Activated naive CD4-positive, alpha-beta T cell treated with anti-CD3 and anti-CD28 coated beads, Interleukin-2, amount 50 U/mL, for 24 hours (primary cell): ENCODE results near the gene ZNF451.

Experiments
- H3K27ac Mint-ChIP-seq: one replicate; pipeline ENCODE4 v1.8.0; 2021; ENCODE audit warnings: mild to moderate bottlenecking, mixed read lengths
- H3K27me3 Mint-ChIP-seq: one replicate; pipeline ENCODE4 v1.8.0; 2021; ENCODE audit warnings: mixed read lengths
- H3K36me3 Mint-ChIP-seq: one replicate; pipeline ENCODE4 v1.8.0; 2021; ENCODE audit warnings: mixed read lengths
- H3K4me1 Mint-ChIP-seq: one replicate; pipeline ENCODE4 v1.8.0; 2021; ENCODE audit warnings: mixed read lengths
- H3K4me3 Mint-ChIP-seq: one replicate; pipeline ENCODE4 v1.8.0; 2021; ENCODE audit warnings: mild to moderate bottlenecking, mixed read lengths
- H3K9me3 Mint-ChIP-seq: one replicate; pipeline ENCODE4 v1.8.0; 2021; ENCODE audit warnings: mixed read lengths

ZNF451 gene

DNA sequence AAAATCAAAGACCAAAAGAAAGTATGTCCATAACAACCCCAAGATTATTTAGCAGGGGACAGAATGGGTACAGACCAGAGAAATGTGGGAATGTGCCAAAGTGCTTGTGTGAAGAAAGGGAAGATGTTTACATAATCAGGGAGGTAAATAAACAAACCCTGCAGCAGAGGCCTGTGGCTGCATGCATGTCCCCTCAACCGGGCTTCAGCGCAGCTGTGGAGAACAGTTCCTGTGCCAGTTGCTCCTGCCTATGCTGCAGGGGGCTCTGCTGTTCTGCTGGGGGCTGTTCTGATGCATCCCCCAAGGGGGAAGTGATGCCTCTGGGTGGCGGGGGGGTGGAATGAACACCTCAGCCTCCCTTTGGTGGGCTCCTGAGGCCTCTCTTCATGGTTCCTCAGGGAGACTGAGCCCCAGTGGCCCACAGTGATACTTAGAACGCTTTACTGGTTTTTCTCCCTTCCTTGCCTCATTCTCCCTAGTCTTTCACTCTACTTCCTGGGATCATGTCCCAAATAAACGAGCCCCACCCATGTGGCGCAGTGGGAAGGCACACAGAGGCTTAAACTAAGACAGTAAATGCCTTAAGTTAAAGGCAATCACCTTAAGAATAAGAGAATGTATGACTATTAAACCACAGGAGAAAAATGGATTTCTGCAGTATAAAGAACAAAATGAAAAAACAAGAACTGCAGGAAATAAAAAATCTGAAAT, 109.1 kb downstream of the ZNF451 start:
- Mint-ChIP-seq H3K36me3 (no peaks in the 10 kb centered on the region), H3K27me3 (no peaks in the 10 kb centered on the region), H3K9me3 (no peaks in the 10 kb centered on the region), H3K4me1 (no peaks in the 10 kb centered on the region), H3K4me3 (no peak overlapping the region), H3K27ac (no peak overlapping the region)

DNA sequence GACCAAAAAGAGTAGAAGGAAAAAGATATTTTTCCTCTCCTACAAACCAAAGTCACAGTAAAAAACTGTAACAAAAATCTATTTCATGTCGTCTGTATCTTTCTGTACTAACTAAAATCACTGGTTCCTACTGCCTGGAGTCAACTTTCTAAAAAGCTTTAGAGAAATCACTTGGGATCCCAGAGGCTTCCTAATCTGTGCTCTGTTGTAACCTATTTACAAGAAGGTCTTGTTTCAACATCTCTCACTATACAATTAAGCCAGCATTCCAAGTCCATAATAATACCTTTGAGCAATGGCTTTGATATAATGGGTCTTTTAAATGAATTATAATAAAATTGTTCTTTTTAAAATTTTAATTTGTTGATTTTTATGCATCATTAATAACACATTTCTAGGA, 111.7 kb downstream of the ZNF451 start:
- Mint-ChIP-seq H3K9me3 (no peaks in the 10 kb centered on the region), H3K4me3 (no peak overlapping the region), H3K27me3 (no peaks in the 10 kb centered on the region), H3K27ac (no peak overlapping the region), H3K4me1 (no peaks in the 10 kb centered on the region), H3K36me3 (no peaks in the 10 kb centered on the region)

DNA sequence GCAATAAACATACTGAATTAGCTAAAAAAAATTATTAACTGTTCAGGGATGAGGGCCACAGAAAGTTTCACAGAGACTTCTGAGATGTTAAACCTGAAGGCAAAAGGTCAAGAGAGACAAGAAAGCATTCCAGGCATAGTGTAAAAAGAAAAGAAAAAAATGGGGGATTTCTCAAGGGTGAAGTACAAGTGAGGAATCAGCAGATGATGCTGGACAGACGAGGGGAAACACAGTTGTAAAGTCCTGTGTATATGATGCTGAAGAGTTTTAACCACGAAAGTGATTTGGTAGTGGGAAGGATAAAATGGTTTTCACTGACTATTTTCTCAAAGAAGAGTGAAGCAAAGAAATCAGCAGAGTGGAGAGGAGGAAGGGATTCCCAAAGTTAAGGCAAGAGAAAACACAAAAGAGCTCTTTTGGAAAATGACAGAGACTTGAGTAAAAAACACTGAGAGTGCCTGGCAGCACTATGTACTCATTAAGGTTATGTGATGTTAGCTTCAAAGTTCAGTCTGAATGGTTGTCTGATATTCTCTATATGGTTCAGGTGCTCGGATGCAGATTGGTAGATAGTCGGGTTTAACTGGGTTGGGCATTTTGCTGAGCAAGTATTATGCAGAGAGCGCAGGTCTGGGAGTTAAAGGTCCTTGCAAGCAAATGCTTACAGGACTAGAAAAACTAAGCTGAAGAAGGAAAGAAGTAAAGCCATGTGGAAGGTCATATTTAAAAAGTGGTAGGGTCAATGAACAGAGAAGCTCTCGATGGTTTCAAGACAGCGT, 115.8 kb downstream of the ZNF451 start:
- Mint-ChIP-seq H3K4me1 (no peaks in the 10 kb centered on the region), H3K4me3 (no peak overlapping the region), H3K9me3 (no peaks in the 10 kb centered on the region), H3K27ac (no peak overlapping the region), H3K27me3 (no peaks in the 10 kb centered on the region), H3K36me3 (no peaks in the 10 kb centered on the region)

DNA sequence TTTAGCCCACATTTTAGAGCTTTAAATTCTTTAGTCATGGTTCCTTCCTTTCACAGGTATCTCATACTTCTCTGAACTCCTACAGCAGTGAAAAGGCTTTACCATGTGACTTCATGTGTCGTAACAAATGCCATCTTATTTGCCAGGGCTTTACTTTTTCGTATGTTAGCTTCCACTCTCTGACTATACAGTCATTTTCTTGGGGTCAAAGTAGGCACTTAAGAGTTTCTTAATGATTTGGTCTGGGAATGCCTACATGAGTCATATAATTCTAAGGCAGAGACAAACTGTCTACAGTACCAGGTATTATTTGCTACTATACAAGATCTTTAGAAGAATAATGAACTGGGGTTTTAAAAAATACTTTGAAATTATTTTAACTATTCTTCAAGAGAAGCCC, 117.2 kb downstream of the ZNF451 start:
- Mint-ChIP-seq H3K4me3 (no peak overlapping the region), H3K9me3 (no peaks in the 10 kb centered on the region), H3K4me1 (no peaks in the 10 kb centered on the region), H3K36me3 (no peaks in the 10 kb centered on the region), H3K27me3 (no peaks in the 10 kb centered on the region), H3K27ac (no peak overlapping the region)

- no peaks in the 10 kb centered on the region for H3K27me3 Mint-ChIP-seq
- no peak overlapping the region for H3K27ac Mint-ChIP-seq
These were observed 117.9 kb downstream of the ZNF451 start for GRCh38 chr6:57207872-57208271.

DNA sequence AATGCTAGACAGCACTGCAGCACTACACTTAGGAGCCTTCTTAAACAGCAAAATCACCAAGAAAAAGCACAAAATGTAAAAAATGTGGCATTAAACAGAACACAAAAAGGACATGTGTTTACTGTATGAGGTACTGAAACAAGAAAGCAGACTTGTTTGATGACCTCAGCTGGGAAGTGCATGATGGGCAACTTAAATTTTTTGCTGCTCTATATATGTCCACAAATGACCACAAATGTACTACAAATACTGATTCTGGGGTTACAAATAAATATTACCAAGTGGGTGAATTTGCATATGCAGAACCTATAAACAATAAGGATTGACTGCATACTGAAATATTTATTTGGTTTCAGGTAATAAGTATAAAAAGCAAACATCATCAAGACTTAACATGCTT, 119.0 kb downstream of the ZNF451 start:
- H3K4me3 Mint-ChIP-seq, result no peak overlapping the region
- H3K4me1 Mint-ChIP-seq, result peaks cover 8% of the 10 kb centered on the region
- H3K27ac Mint-ChIP-seq, result no peak overlapping the region
- no peaks in the 10 kb centered on the region for H3K27me3 Mint-ChIP-seq
- H3K36me3 Mint-ChIP-seq, result no peaks in the 10 kb centered on the region
- no peaks in the 10 kb centered on the region for H3K9me3 Mint-ChIP-seq

More at GRCh38 chr6:57207872-57208271, 117.9 kb downstream of the ZNF451 start:
- no peaks in the 10 kb centered on the region for H3K36me3 Mint-ChIP-seq
- no peak overlapping the region for H3K4me3 Mint-ChIP-seq
- H3K4me1 Mint-ChIP-seq, result no peaks in the 10 kb centered on the region
- H3K9me3 Mint-ChIP-seq, result no peaks in the 10 kb centered on the region

GRCh38 chr6:57210060-57210459, 120.1 kb downstream of the ZNF451 start:
- peaks cover 2% of the 10 kb centered on the region for H3K36me3 Mint-ChIP-seq
- H3K4me3 Mint-ChIP-seq, result no peak overlapping the region
- no peak overlapping the region for H3K27ac Mint-ChIP-seq
- H3K9me3 Mint-ChIP-seq, result peaks cover 4% of the 10 kb centered on the region
- peaks cover 18% of the 10 kb centered on the region for H3K4me1 Mint-ChIP-seq
- H3K27me3 Mint-ChIP-seq, result no peaks in the 10 kb centered on the region

GRCh38 chr6:57215260-57215659, 125.3 kb downstream of the ZNF451 start:
- peaks cover 29% of the 10 kb centered on the region for H3K4me1 Mint-ChIP-seq
- no peak overlapping the region for H3K4me3 Mint-ChIP-seq
- peaks cover 5% of the 10 kb centered on the region for H3K36me3 Mint-ChIP-seq
- peaks cover 11% of the 10 kb centered on the region for H3K9me3 Mint-ChIP-seq
- H3K27me3 Mint-ChIP-seq, result peaks cover 5% of the 10 kb centered on the region
- H3K27ac Mint-ChIP-seq, result no peak overlapping the region

- Mint-ChIP-seq H3K4me3 (no peak overlapping the region), H3K27me3 (peaks cover 8% of the 10 kb centered on the region), H3K9me3 (peaks cover 11% of the 10 kb centered on the region), H3K4me1 (peaks cover 33% of the 10 kb centered on the region), H3K36me3 (peaks cover 5% of the 10 kb centered on the region), H3K27ac (no peak overlapping the region)
These were observed 126.5 kb downstream of the ZNF451 start for GRCh38 chr6:57216235-57217101.

GRCh38 chr6:57217270-57217669, 127.3 kb downstream of the ZNF451 start:
- Mint-ChIP-seq H3K4me3 (no peak overlapping the region), H3K27ac (no peak overlapping the region), H3K36me3 (peaks cover 7% of the 10 kb centered on the region), H3K27me3 (peaks cover 8% of the 10 kb centered on the region), H3K4me1 (peaks cover 33% of the 10 kb centered on the region), H3K9me3 (peaks cover 11% of the 10 kb centered on the region)
